NB4 (cell line): Measurements from ENCODE around the gene LRP11.

ENCODE experiments used
- MYC ChIP-seq: IDR thresholded peaks from 2 replicates; pipeline ENCODE4 v1.6.1; 2011; ENCODE audit warnings: low read depth, low read length
- POLR2A ChIP-seq: IDR thresholded peaks from 2 replicates; pipeline ENCODE4 v1.6.1; 2011; ENCODE audit warnings: mild to moderate bottlenecking; ENCODE audit not compliant: insufficient read length; ENCODE audit errors: extremely low read depth
- TF ChIP-seq, protein P1 (sequence below): IDR thresholded peaks from one replicate; pipeline ENCODE4 v1.5.1; 2012; ENCODE audit warnings: low read depth, low read length
- TF ChIP-seq, protein P2 (sequence below): IDR thresholded peaks from 2 replicates; pipeline ENCODE4 v1.6.1; 2011; ENCODE audit warnings: low read depth, low read length

DNA sequence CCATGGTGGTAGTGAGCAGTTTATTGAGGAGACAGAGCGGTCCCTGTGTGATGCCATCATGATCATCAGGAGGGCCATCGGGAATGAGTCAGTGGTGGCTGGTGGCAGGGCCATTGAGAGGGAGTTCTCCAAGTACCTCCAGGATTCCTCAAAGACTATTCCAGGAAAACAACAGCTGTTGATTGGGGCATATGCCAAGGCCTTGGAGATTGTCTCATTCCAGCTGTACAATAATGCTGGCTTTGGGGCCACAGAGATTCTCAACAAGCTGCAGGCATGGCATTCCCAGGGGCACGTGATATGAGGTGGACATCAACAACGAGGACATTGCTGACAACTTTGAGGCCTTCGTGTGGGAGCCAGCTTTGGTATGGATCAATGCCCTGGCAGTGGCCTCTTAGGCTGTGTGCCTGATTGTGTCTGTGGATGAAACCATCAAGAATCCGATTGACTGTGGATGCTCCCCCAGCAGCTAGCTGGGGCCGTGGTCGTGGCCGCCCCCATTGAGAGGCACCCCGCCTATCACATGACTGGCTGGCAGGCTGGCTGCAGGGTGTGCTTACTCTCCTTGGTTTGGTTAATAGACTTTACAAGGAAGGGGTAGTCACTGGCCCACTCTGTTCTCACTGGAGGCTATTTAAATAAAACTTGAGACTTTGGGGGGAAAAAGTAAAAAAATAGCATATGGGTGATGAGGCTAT lies 17.1 kb upstream of the LRP11 start:
- TF ChIP-seq, protein P1, sequence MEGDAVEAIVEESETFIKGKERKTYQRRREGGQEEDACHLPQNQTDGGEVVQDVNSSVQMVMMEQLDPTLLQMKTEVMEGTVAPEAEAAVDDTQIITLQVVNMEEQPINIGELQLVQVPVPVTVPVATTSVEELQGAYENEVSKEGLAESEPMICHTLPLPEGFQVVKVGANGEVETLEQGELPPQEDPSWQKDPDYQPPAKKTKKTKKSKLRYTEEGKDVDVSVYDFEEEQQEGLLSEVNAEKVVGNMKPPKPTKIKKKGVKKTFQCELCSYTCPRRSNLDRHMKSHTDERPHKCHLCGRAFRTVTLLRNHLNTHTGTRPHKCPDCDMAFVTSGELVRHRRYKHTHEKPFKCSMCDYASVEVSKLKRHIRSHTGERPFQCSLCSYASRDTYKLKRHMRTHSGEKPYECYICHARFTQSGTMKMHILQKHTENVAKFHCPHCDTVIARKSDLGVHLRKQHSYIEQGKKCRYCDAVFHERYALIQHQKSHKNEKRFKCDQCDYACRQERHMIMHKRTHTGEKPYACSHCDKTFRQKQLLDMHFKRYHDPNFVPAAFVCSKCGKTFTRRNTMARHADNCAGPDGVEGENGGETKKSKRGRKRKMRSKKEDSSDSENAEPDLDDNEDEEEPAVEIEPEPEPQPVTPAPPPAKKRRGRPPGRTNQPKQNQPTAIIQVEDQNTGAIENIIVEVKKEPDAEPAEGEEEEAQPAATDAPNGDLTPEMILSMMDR, result no peak
- TF ChIP-seq MYC, result no peak
- TF ChIP-seq, protein P2, sequence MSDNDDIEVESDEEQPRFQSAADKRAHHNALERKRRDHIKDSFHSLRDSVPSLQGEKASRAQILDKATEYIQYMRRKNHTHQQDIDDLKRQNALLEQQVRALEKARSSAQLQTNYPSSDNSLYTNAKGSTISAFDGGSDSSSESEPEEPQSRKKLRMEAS, result no peak
- no peak for TF ChIP-seq POLR2A
